Measurements from ENCODE around the gene KLHL29. TPM values are rescaled to one million over a fixed set of nuclear protein-coding genes. Genes with fewer than 3 reads are reported as not detected.

KLHL29 gene
- total RNA-seq, 1 donor from 2014 or later, result 15.1 TPM

DNA sequence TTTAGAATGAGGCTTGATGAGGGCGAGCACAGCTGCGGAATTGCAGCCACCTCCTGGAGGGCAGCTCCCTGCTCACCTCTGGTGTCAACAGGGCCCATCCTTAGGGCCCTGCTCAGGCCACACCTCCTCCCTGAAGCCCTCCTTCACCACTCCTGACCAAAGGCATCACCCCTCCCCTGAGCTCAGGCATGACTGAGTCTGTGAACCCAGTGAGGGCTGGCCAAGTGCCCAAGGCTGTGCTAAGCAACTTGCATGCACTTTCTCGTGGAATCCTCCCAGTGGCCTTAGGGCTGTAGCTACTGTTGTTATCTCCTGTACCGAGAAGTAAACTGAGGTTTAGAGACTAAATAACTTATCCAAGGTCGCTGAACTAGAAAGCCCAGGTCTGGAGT is 101.7 kb downstream of the KLHL29 start:
- intact Hi-C loops (cut with DNase I), result no loop called here
- ATAC-seq (no peak), DNase-seq (no peak)
- Histone ChIP-seq H3K27me3 (no peaks in the 10 kb centered on the region), H3K36me3 (no peaks in the 10 kb centered on the region), H3K9me3 (no peaks in the 10 kb centered on the region), H3K4me1 (no peaks in the 10 kb centered on the region), H3K4me3 (no peak overlapping the region), H3K27ac (no peak overlapping the region)
- TF ChIP-seq, protein P1, sequence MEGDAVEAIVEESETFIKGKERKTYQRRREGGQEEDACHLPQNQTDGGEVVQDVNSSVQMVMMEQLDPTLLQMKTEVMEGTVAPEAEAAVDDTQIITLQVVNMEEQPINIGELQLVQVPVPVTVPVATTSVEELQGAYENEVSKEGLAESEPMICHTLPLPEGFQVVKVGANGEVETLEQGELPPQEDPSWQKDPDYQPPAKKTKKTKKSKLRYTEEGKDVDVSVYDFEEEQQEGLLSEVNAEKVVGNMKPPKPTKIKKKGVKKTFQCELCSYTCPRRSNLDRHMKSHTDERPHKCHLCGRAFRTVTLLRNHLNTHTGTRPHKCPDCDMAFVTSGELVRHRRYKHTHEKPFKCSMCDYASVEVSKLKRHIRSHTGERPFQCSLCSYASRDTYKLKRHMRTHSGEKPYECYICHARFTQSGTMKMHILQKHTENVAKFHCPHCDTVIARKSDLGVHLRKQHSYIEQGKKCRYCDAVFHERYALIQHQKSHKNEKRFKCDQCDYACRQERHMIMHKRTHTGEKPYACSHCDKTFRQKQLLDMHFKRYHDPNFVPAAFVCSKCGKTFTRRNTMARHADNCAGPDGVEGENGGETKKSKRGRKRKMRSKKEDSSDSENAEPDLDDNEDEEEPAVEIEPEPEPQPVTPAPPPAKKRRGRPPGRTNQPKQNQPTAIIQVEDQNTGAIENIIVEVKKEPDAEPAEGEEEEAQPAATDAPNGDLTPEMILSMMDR (IDR thresholded peaks at IDR 0.05), result no peak

- DNase-seq (peak; percentile 9), ATAC-seq (no peak)
- no peaks in the 10 kb centered on the region for H3K36me3 ChIP-seq
- no peak overlapping the region for H3K4me3 ChIP-seq
- H3K27ac ChIP-seq, result no peak overlapping the region
- no peaks in the 10 kb centered on the region for H3K27me3 ChIP-seq
- TF ChIP-seq, protein P1 (IDR thresholded peaks at IDR 0.05), result no peak
- intact Hi-C loops (cut with DNase I), result no loop called here
- H3K4me1 ChIP-seq, result no peaks in the 10 kb centered on the region
- no peaks in the 10 kb centered on the region for H3K9me3 ChIP-seq
Observed at GRCh38 chr2:23487735-23488492, 102.9 kb downstream of the KLHL29 start.

- H3K4me3 ChIP-seq, result no peak overlapping the region
- H3K9me3 ChIP-seq, result no peaks in the 10 kb centered on the region
- H3K27me3 ChIP-seq, result no peaks in the 10 kb centered on the region
- no peak for ATAC-seq
- H3K27ac ChIP-seq, result no peak overlapping the region
- no peaks in the 10 kb centered on the region for H3K36me3 ChIP-seq
- intact Hi-C loops (cut with DNase I), result no loop called here
- H3K4me1 ChIP-seq, result no peaks in the 10 kb centered on the region
- TF ChIP-seq, protein P1 (IDR thresholded peaks at IDR 0.05), result no peak
- DNase-seq, result no peak
Observed at GRCh38 chr2:23488584-23488983, 103.6 kb downstream of the KLHL29 start.

GRCh38 chr2:23489471-23490322 is 104.7 kb downstream of the KLHL29 start:
- DNase-seq (peak; percentile 44), ATAC-seq (peak; percentile 50)
- TF ChIP-seq, protein P1 (IDR thresholded peaks at IDR 0.05), result no peak
- Histone ChIP-seq H3K36me3 (no peaks in the 10 kb centered on the region), H3K9me3 (no peaks in the 10 kb centered on the region), H3K4me1 (no peaks in the 10 kb centered on the region), H3K4me3 (no peak overlapping the region), H3K27me3 (no peaks in the 10 kb centered on the region), H3K27ac (no peak overlapping the region)
- intact Hi-C loops (cut with DNase I), result no loop called here

GRCh38 chr2:23491591-23492336 is 106.8 kb downstream of the KLHL29 start:
- TF ChIP-seq, protein P1 (IDR thresholded peaks at IDR 0.05), result no peak
- Histone ChIP-seq H3K9me3 (no peaks in the 10 kb centered on the region), H3K36me3 (no peaks in the 10 kb centered on the region), H3K4me1 (peaks cover 4% of the 10 kb centered on the region), H3K4me3 (no peak overlapping the region), H3K27me3 (no peaks in the 10 kb centered on the region), H3K27ac (no peak overlapping the region)
- intact Hi-C loops (cut with DNase I), result no loop called here
- DNase-seq, result no peak
- no peak for ATAC-seq

All from upper lobe of right lung (tissue), 1 donor.